HG03558 (cell line): ENCODE results near the gene CAPZB.

ENCODE experiments used
- ATAC-seq: cut with Tn5 transposase; IDR thresholded peaks from one replicate; pipeline ENCODE4 v1.9.1; 2021; ENCODE audit warnings: moderate number of reproducible peaks; ENCODE audit not compliant: unreplicated experiment; ENCODE audit errors: extremely low read depth

Gene CAPZB

GRCh38 chr1:19411612-19412011 is 73.7 kb downstream of the CAPZB start:
- ATAC-seq: no peak

- ATAC-seq: no peak
Measured at GRCh38 chr1:19410393-19410792, 74.9 kb downstream of the CAPZB start.

DNA sequence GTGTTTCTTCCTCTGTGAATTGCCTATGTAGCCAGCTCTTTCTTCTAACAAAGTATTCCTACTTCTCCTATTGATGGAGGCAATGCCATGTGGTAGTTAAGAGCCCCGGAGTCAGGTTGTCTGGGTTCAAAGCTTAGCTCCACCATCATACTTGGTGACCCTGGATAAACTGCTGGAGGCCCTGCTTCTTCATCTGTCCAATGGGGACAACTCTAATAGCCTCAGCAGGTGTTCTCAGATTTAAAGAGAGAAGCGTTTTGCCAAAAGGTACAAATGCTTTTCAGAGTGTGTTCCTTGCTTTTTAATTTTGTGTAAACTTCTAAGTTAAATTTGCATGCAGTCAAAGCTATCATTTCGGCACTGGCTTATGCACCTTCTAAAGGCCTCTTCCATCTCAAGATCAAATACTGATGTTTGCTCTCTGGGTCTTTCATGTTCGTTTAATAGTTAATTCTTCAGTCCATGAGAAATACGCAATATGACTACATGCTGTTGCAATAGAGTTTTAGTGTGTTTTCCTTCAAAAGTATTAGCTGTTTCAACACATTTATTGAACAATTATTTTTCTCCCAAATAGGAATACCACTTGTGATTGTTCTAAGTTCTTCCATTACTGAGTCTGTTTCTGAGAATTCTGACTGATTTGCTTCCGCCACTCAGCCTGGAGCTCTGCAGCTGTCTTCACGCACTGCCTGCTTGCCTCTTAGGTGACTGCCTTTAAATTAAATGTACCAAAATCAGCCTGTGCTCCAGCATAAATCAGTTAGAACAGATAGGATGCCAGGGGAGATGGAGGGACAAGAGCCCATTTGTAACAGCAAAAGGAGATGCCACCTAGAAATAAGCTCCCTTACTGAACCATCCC is 75.6 kb downstream of the CAPZB start:
- ATAC-seq: no peak

GRCh38 chr1:19407494-19408096 is 77.7 kb downstream of the CAPZB start:
- no peak for ATAC-seq

DNA sequence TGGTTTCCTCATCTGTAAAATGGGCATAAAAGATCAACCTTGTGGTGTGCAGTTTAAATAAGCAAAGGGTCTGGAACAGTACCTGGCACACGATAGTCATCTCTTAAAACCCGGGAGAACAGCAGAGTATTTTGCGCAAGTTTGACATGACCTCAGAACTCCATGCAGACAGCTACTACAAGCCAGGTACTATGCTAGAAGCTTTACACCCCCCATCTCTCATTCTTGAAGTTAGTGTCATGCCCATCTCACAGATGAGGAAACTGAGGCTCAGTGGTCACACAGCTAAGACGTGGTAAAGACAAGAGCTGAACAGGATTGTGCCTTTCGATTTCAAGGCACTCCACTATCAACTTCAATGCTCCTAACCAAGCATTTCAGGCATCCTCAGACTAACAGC is 78.7 kb downstream of the CAPZB start:
- no peak for ATAC-seq

GRCh38 chr1:19405761-19406487 is 79.4 kb downstream of the CAPZB start:
- no peak for ATAC-seq

GRCh38 chr1:19405195-19405760 is 80.1 kb downstream of the CAPZB start:
- ATAC-seq: no peak

- ATAC-seq: no peak
Measured at GRCh38 chr1:19404748-19405147, 80.6 kb downstream of the CAPZB start.

- ATAC-seq: no peak
Measured at GRCh38 chr1:19403256-19403655, 82.1 kb downstream of the CAPZB start.

- ATAC-seq: no peak
Measured at GRCh38 chr1:19402031-19402813, 83.1 kb downstream of the CAPZB start.

GRCh38 chr1:19401535-19401889 is 83.8 kb downstream of the CAPZB start:
- no peak for ATAC-seq

DNA sequence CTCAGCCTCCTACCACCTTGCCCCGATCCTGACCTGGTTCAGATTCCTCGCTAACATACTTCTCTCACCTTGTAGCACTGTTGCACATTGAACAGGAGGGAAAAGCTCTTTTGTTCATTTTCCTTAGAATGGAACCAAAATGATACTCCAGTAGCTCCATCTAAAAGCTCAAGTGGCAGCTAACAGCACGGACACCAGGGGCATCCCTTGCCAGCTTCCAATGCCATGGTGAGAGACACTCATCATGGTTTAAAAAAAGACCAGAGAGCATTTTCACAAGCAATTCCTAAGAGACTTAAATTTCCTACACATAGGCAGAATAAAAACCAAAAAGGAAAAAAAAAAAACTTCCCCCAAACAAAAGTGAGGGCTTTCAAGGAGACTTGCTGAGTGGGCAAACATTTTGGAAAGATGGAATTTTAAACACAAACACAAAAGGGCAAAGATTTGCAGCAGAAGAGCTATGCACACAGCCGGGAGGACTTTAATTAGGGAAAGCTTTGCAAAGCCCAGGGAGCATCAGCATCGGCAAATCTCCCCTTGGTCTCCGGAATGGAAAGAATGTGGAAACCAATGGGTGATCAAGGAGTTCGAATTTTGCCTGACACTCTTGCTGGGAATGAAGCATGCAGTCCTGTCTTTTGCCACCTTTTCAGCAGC is 84.3 kb downstream of the CAPZB start:
- ATAC-seq: no peak

- no peak for ATAC-seq
Measured at GRCh38 chr1:19400192-19400611, 85.1 kb downstream of the CAPZB start.

GRCh38 chr1:19398309-19398760 is 87.0 kb downstream of the CAPZB start:
- no peak for ATAC-seq

GRCh38 chr1:19397217-19397945 is 88.0 kb downstream of the CAPZB start:
- no peak for ATAC-seq

GRCh38 chr1:19396280-19396679 is 89.1 kb downstream of the CAPZB start:
- no peak for ATAC-seq

GRCh38 chr1:19395678-19396192 is 89.6 kb downstream of the CAPZB start:
- ATAC-seq: no peak

DNA sequence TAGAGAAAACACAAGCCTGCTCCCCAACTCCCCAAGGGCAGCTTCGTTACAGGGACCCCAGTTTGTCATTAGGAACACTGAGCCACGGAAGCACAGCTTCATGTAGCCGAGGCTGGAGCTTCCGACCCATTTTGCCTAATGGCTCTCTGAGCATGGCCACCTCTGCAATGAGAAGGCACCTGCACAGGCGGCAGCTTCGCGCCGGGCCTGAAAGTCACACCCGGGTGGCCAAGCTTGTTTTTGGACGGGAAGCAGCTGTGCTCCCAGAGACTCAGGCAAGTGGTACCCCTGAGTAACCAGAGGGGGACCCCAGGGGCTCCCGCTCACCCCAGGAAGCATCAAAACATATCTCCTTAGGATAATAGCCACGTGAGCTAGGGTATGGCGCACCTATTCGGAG is 92.3 kb downstream of the CAPZB start:
- no peak for ATAC-seq

- no peak for ATAC-seq
Measured at GRCh38 chr1:19392221-19392620, 93.1 kb downstream of the CAPZB start.
